ENCODE measurements around the gene CTNNBIP1.

- no peak for TF ChIP-seq CTCF (IDR thresholded peaks at IDR 0.05; ENCODE audit: low read depth, low read length)
- TF ChIP-seq MYC (IDR thresholded peaks at IDR 0.05; ENCODE audit: low read depth, low read length) = no peak
- no peak for TF ChIP-seq POLR2A (IDR thresholded peaks at IDR 0.05; ENCODE audit: extremely low read depth, insufficient read length)
- no peak for TF ChIP-seq MAX (IDR thresholded peaks at IDR 0.05; ENCODE audit: low read depth, low read length)
These were observed 10.5 kb upstream of the CTNNBIP1 start for GRCh38 chr1:9920606-9921005.

Measured in NB4 (cell line).